GM19438 (cell line): ENCODE data around the gene KIF1C.

Experiments
- ATAC-seq: cut with Tn5 transposase; IDR thresholded peaks from one replicate; pipeline ENCODE4 v1.9.1; 2021; ENCODE audit warnings: low read depth; ENCODE audit not compliant: unreplicated experiment

KIF1C gene

GRCh38 chr17:4968486-4969046, 29.2 kb upstream of the KIF1C start:
- ATAC-seq, result no peak

- no peak for ATAC-seq
These were observed 28.7 kb upstream of the KIF1C start for GRCh38 chr17:4969047-4969550.

GRCh38 chr17:4969551-4970173, 28.1 kb upstream of the KIF1C start:
- ATAC-seq, result no peak

GRCh38 chr17:4970273-4970672, 27.5 kb upstream of the KIF1C start:
- ATAC-seq, result no peak

GRCh38 chr17:4971826-4972225, 25.9 kb upstream of the KIF1C start:
- no peak for ATAC-seq

- ATAC-seq, result no peak
These were observed 25.4 kb upstream of the KIF1C start for GRCh38 chr17:4972322-4972721.

- ATAC-seq, result no peak
These were observed 25.0 kb upstream of the KIF1C start for GRCh38 chr17:4972752-4973151.

GRCh38 chr17:4973256-4974114, 24.3 kb upstream of the KIF1C start:
- no peak for ATAC-seq

- ATAC-seq, result no peak
These were observed 23.6 kb upstream of the KIF1C start for GRCh38 chr17:4974115-4974670.

GRCh38 chr17:4978726-4979125, 19.0 kb upstream of the KIF1C start:
- ATAC-seq, result no peak

GRCh38 chr17:4980644-4981216, 17.0 kb upstream of the KIF1C start:
- no peak for ATAC-seq

- ATAC-seq, result no peak
These were observed 15.4 kb upstream of the KIF1C start for GRCh38 chr17:4982305-4982704.

GRCh38 chr17:4986403-4986802, 11.3 kb upstream of the KIF1C start:
- ATAC-seq, result no peak

- peak; percentile 64 for ATAC-seq
These were observed 10.6 kb upstream of the KIF1C start, which contains the start of gene CAMTA2 for GRCh38 chr17:4986951-4987766. Gene CAMTA2, minus strand, starts transcription at chr17:4987675. Its CDS starts 1,453 bp downstream, at chr17:4986222.

GRCh38 chr17:4987767-4988567, 9.8 kb upstream of the KIF1C start:
- ATAC-seq, result no peak

- ATAC-seq, result no peak
These were observed 3.6 kb upstream of the KIF1C start for GRCh38 chr17:4994081-4994595.

- peak; percentile 5 for ATAC-seq
These were observed 429 bp downstream of the KIF1C start for GRCh38 chr17:4998027-4998731.

GRCh38 chr17:4998732-4999429, 1.1 kb downstream of the KIF1C start:
- no peak for ATAC-seq
